WERI-Rb-1 (cell line): ENCODE results near the gene EPN1.

Source experiments
- DNase-seq: peaks from one replicate; pipeline ENCODE4 v3.0.0-alpha.2; 2020
- H3K27ac ChIP-seq: fragments of 250-450 bp; sonication (Bioruptor Pico); 2 replicates; pipeline ENCODE4 v1.5.1; 2020; ENCODE audit warnings: mild to moderate bottlenecking, moderate library complexity
- H3K27me3 ChIP-seq: fragments of 250-450 bp; sonication (Bioruptor Pico); 2 replicates; pipeline ENCODE4 v1.5.1; 2021; ENCODE audit warnings: mild to moderate bottlenecking, low read depth, moderate library complexity; ENCODE audit not compliant: insufficient read depth, severe bottlenecking
- H3K36me3 ChIP-seq: fragments of 250-450 bp; sonication (Bioruptor Pico); 2 replicates; pipeline ENCODE4 v1.5.1; 2020; ENCODE audit warnings: mild to moderate bottlenecking, moderate library complexity
- H3K4me3 ChIP-seq: 2 replicates; pipeline ENCODE4 v1.5.1; 2011; ENCODE audit warnings: low read depth, mild to moderate bottlenecking, control low read depth, low read length
- H3K9me3 ChIP-seq: fragments of 250-450 bp; sonication (Bioruptor Pico); 2 replicates; pipeline ENCODE4 v1.5.1; 2021; ENCODE audit warnings: mild to moderate bottlenecking, moderate library complexity; ENCODE audit not compliant: severe bottlenecking
- CTCF ChIP-seq: IDR thresholded peaks from 2 replicates; pipeline ENCODE4 v1.5.1; 2011; ENCODE audit warnings: low read depth, mild to moderate bottlenecking, control low read depth, inconsistent platforms, low read length

The EPN1 gene

GRCh38 chr19:55656552-55656951 lies 18.5 kb upstream of the EPN1 start:
- Histone ChIP-seq H3K4me3 (peak overlapping the region; percentile 99), H3K36me3 (peaks cover 67% of the 10 kb centered on the region), H3K27me3 (no peaks in the 10 kb centered on the region), H3K9me3 (no peaks in the 10 kb centered on the region), H3K27ac (no peak overlapping the region; the same call in 1 of the 2 replicates)
- DNase-seq, result no peak
- no peak for TF ChIP-seq CTCF

- Histone ChIP-seq H3K27me3 (no peaks in the 10 kb centered on the region), H3K9me3 (no peaks in the 10 kb centered on the region), H3K36me3 (peaks cover 68% of the 10 kb centered on the region), H3K27ac (no peak overlapping the region), H3K4me3 (no peak overlapping the region)
- TF ChIP-seq CTCF, result no peak
- no peak for DNase-seq
These were observed 17.9 kb upstream of the EPN1 start for GRCh38 chr19:55656988-55657747.

GRCh38 chr19:55658846-55659459 lies 16.1 kb upstream of the EPN1 start:
- TF ChIP-seq CTCF, result no peak
- Histone ChIP-seq H3K4me3 (no peak overlapping the region), H3K36me3 (peaks cover 78% of the 10 kb centered on the region), H3K27ac (no peak overlapping the region), H3K9me3 (no peaks in the 10 kb centered on the region), H3K27me3 (no peaks in the 10 kb centered on the region)
- DNase-seq, result no peak

- H3K9me3 ChIP-seq, result no peaks in the 10 kb centered on the region
- no peak for TF ChIP-seq CTCF
- H3K36me3 ChIP-seq, result peaks cover 87% of the 10 kb centered on the region
- no peak for DNase-seq
- H3K27ac ChIP-seq, result no peak overlapping the region
- no peak overlapping the region for H3K4me3 ChIP-seq
- no peaks in the 10 kb centered on the region for H3K27me3 ChIP-seq
These were observed 15.2 kb upstream of the EPN1 start for GRCh38 chr19:55659822-55660221.

- Histone ChIP-seq H3K27ac (no peak overlapping the region), H3K27me3 (no peaks in the 10 kb centered on the region), H3K4me3 (no peak overlapping the region), H3K9me3 (no peaks in the 10 kb centered on the region), H3K36me3 (peaks cover 84% of the 10 kb centered on the region)
- TF ChIP-seq CTCF, result no peak
- DNase-seq, result no peak
These were observed 14.6 kb upstream of the EPN1 start for GRCh38 chr19:55660404-55660803.

GRCh38 chr19:55660991-55661390 lies 14.0 kb upstream of the EPN1 start:
- TF ChIP-seq CTCF, result no peak
- Histone ChIP-seq H3K4me3 (no peak overlapping the region), H3K27ac (no peak overlapping the region), H3K36me3 (peaks cover 84% of the 10 kb centered on the region), H3K9me3 (no peaks in the 10 kb centered on the region), H3K27me3 (no peaks in the 10 kb centered on the region)
- DNase-seq, result no peak
